Transverse colon (tissue), 4 donors: ENCODE measurements around the gene FAM110A.
"Not testable (repeated sequence)": the region's sequence is repeated elsewhere in the genome, so short reads cannot be mapped to it uniquely, and the experiment has no call there.

Experiments used
- CTCF ChIP-seq, 5 experiments: fragments of 200-600 bp in 3 of 5; fragments of 450-650 bp in 2 of 5; sonication (generic) in 3 of 5; IDR thresholded peaks; 1 replicate in 2 of 5; 2 replicates in 3 of 5; pipeline ENCODE4 v1.5.1; 2016 to 2017; ENCODE audit warnings: antibody characterized with exemption in 5 of 5, inconsistent platforms in 3 of 5, mild to moderate bottlenecking in 2 of 5, moderate library complexity in 1 of 5
- POLR2A ChIP-seq: fragments of 450-650 bp; IDR thresholded peaks from one replicate; pipeline ENCODE4 v1.6.1; 2016; ENCODE audit warnings: antibody characterized with exemption, mild to moderate bottlenecking, moderate library complexity
- POLR2AphosphoS5 ChIP-seq, 3 donors: sonication (generic); formaldehyde crosslinking; IDR thresholded peaks; one replicate each; pipeline ENCODE4 v1.6.1; 2016; ENCODE audit warnings: antibody characterized with exemption in 3 of 3

GRCh38 chr20:798746-799145, 34.8 kb upstream of the FAM110A start:
- not testable (repeated sequence) for TF ChIP-seq CTCF (IDR thresholded peaks at IDR 0.05); POLR2AphosphoS5 (IDR thresholded peaks at IDR 0.05); POLR2A
